ENCODE data around the gene SLC7A9. TPM values are rescaled to one million over a fixed set of nuclear protein-coding genes. Genes with fewer than 3 reads are reported as not detected.

SLC7A9 gene
- total RNA-seq = not detected in 2 replicates

DNA sequence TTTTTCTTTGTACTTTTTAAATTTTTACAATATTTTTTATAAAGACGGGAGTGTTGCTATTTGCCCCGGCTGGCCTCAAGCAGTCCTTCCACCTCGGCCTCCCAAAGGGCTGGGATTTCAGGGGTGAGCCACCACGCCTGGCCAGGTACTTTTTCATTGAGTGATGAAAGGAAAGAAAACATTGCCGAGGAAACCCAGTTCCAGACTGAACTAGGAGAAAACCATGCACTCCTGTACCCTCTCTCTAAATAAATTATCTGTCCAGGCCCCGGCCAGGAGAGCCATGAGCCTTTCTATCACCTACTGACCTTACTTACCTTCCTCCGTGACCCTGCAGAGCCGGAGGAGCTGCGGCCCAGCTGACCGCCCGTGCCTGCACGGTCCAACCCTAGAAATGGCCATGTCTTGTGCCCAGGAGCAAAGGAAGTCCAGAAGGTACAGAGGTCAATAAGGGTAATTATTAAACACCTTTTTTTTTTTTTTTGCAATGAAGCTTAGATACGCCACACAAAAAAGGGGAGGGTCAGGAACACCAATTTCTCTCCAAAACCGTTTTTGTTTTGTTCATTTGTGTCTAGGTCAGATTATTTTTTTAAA is at the start of gene SLC7A9:
Gene SLC7A9, minus strand, starts transcription at position 399 of the 597 bp plus-strand sequence. CDS start 1,233 bp downstream, outside the sequence.

Other genes starting within 250 kb of the SLC7A9 start
- 25.8 and 27.0 TPM in 2 replicates for gene ANKRD27, start 194.6 kb downstream of the SLC7A9 start, total RNA-seq
- 0.49 TPM in 1 of 2 replicates, not detected in the other for gene RGS9BP, start 193.9 kb downstream of the SLC7A9 start, total RNA-seq
- 17.8 and 18.7 TPM in 2 replicates for gene NUDT19, start 177.9 kb downstream of the SLC7A9 start, total RNA-seq
- gene TDRD12, start 150.0 kb downstream of the SLC7A9 start, total RNA-seq = 0.47 and 1.9 TPM in 2 replicates
- gene CEP89, start 102.2 kb upstream of the SLC7A9 start, total RNA-seq = 10.2 and 10.5 TPM in 2 replicates
- gene FAAP24, start 102.5 kb upstream of the SLC7A9 start, total RNA-seq = 2.7 and 5.5 TPM in 2 replicates
- gene RHPN2, start 195.1 kb upstream of the SLC7A9 start, total RNA-seq = 2.8 and 2.9 TPM in 2 replicates
- 3.9 and 4.8 TPM in 2 replicates for gene GPATCH1, start 211.4 kb upstream of the SLC7A9 start, total RNA-seq